GM21576 (cell line): ENCODE measurements around the gene SOBP.
"Not testable (repeated sequence)": the region's sequence is repeated elsewhere in the genome, so short reads cannot be mapped to it uniquely, and the experiment has no call there.

Experiments used
- ATAC-seq: cut with Tn5 transposase; IDR thresholded peaks from one replicate; pipeline ENCODE4 v1.9.1; 2021; ENCODE audit warnings: mild to moderate bottlenecking, moderate library complexity; ENCODE audit not compliant: unreplicated experiment

The SOBP gene

DNA sequence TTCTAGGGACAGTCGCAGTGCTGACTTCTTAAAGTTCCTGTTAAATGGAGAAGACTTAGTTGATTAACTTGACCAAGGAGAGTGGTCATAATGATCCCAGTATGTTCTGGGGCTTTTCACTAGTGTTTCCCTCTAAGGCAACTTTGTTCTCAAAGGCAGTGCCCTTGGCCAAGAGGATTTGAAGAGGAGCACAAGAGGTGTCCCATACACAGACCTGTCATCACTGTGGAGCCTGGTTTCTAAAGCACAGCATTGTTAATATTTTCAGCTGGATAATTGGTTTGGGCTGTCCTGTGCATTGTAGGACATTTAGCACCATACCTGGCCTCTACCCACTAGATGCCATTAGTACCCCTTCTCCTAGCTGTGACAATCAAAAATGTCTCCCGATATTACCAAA is 30.8 kb downstream of the SOBP start:
- ATAC-seq: not testable (repeated sequence)

- no peak for ATAC-seq
These were observed 33.3 kb downstream of the SOBP start for GRCh38 chr6:107523054-107523791.

GRCh38 chr6:107523794-107524193 is 33.9 kb downstream of the SOBP start:
- no peak for ATAC-seq

- no peak for ATAC-seq
These were observed 34.7 kb downstream of the SOBP start for GRCh38 chr6:107524626-107525025.

DNA sequence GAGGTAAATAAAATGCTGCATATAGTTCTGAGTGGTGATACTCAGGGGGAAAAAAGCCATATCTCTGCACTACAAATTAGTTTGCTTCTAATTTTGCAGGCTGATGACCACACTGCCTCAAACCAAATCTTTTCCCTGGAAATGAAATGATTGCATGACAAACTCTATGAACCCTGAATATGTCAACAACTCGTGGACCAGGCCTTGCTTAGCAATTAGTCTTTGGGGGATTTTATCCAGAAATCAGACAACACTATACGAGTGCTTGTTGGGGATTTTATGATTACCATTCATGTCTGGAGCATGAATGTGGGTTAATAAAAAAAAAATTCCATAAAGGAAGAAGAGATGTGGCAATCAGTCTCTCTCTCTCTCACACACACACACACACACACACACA is 42.0 kb downstream of the SOBP start:
- ATAC-seq: no peak

DNA sequence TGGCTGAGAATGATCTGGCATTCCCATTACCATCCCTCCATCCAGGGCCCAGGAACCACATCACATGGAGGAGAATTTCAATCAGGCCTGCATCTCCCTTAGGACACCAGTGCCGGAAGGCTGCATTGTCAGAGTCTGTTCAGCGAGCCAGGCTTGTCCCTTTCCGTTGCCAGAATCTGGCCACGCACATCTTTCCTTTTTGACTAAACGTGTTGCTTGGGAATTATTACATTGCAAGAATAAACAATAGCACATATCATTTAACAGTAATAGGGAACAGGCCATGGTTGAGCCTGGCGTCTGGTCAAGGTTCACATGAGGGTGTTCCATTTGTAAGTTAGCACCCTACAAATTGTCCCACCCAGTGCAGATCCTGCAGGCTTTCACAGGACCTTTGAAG is 42.8 kb downstream of the SOBP start:
- no peak for ATAC-seq

DNA sequence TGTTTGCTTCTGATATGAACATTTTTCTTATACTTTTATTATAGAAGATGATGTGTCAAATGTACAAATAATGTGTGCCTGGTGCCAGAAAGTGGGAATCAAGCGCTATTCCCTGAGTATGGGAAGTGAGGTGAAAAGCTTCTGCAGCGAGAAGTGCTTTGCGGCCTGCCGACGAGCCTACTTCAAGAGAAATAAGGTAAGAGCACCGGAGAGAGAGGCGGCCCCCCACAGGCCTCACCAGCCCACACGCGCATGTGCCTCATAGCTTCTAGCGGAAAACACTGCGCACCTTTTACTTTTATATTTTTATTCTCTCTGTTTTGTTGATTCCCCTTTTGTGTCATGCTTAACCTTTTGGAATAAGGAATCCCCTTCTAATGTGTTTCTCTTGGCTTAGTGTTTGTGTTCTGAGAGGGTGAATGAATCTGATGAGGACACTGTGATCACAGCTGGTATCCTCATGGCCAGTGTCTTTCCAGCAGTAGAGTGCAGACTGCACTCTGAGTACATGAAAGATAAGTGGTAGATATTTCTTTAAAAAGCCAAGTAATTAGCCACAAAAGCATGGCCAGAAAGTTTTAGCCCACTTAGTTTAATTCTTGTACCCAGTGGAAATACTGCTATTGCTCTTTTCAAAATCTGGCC is 43.6 kb downstream of the SOBP start:
- ATAC-seq: no peak

DNA sequence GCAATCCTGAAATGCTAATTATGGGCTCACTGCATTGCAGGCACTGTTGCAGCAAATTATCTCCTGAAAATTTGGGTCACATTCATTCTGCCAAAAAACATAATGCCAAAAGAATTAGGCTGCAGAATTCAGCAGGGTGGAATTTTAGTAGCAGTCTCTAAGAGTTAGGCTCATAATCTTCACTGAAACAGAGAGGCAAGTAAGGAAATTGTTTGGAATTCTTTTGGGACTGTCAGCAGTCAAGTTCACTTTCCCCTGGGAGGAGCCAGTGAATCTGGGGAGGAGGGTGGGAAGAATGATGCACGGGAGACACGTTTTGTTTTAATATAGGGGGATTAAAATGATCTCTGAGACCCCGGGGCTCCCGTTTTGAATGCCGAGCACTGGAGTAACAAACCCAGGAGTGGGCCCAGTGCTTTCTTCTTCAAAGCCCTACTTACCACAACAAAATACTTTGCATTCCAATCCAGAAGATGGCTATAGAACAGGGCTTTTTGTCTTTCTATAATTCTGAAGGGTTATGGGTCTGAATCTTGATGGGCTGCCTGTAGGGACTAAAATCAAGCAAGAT is 44.7 kb downstream of the SOBP start:
- no peak for ATAC-seq

GRCh38 chr6:107535626-107536025 is 45.7 kb downstream of the SOBP start:
- no peak for ATAC-seq

GRCh38 chr6:107536180-107536961 is 46.5 kb downstream of the SOBP start:
- no peak for ATAC-seq

DNA sequence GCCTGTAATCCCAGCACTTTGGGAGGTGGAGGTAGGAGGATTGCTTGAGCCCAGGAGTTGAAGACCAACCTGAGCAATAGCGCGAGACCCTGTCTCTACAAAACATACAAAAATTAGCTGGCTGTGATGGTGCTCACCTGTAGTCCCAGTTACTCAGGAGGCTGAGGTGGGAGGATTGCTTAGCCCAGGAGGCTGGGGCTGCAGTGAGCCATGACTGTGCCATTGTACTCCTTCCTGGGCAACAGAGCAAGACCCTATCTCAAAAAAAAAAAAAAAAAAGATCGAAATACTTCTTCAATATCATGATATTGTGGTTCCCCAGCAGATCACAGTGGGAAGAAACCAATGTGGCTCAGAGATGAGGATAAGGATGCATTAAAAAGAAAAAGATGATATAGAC is 47.6 kb downstream of the SOBP start:
- ATAC-seq: no peak

- ATAC-seq: no peak
These were observed 49.0 kb downstream of the SOBP start for GRCh38 chr6:107538856-107539387.

DNA sequence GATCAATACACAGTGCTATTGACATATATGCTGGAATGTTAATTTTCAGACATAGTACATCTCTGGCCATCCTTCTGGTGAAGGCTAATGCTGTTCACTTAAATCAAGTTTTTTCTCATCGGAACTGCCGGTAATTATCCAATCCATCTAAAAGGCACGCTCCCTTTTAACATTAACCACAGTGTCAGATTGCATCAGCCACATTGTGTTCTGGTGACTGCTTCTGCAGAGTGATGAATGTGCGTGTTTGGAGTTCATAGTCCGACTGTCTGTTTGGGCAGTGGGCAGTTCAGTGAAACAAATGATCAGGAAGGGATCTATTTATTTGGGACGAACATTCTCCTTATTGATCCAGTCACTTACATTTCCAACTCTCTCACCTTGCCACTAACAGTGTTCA is 49.5 kb downstream of the SOBP start:
- ATAC-seq: no peak

DNA sequence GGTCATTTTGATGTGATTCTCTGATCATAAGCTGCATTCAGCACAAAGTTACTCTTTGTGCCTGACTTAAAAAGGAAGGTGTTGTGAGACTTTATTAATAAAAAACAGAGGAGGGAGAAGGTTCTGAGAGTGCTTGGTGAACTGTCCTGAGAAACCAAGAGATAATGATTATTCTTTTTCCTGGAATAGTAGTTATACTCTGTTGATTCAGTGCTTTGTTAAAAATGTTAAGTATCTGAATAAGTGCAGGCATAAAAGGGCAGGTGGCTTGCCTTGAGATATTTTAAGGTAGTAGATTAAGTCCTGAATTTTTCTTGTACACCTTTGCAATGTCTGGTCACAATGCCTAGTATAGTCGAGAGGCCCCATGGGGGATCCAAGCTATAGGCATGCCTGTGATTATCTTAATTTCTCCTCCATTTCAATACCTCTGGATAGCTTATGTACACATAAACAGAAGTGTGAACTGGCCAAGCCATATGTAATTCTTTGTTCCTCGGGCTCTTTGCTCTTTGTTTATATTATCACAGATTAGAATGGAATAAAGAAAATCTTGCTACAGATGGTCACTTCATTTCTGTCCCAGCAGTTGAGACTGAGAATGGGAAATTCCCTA is 50.0 kb downstream of the SOBP start:
- ATAC-seq: no peak

- no peak for ATAC-seq
These were observed 50.5 kb downstream of the SOBP start for GRCh38 chr6:107540465-107540857.

DNA sequence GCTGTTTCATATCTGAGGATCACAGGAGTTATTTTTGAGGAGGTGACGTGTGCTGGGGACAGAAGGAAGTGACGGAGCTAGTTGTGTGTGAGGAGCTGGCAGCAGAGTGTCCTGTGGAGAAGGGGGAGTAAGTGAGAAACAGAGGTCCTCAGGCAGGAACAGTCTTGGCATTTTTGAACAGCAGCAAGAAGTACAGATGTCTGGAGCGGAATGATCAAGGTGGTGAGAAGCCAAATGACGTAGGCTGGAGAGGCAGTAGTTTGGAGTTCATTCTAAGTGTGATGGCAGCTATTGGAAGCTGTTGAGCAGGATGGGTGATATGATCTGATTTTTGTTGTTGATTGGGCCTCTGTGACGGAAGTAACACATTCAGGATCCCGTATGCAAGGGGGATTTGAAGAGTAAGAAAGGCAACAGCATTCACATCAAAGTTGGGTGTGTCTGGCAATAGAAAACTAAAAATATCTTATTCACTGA is 52.3 kb downstream of the SOBP start:
- no peak for ATAC-seq

DNA sequence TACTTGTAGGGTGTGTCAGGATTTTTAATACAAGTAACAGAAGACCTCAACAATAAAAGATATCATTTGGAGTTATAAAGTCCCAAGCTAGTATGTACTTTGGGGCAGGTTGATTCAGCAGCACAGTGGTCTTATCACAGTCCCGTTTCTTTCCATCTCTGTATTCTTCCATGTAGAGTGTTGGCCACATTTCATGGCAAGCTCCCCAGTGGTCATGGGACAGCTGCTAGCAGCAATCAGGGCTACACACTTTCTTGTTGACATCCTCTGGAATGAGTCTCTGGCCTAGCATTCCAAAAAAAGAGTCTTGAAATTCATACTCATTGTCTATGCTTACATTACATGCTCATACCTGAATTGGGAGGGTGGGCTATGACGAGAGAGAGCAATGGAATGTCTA is 53.2 kb downstream of the SOBP start:
- ATAC-seq: no peak

- no peak for ATAC-seq
These were observed 53.6 kb downstream of the SOBP start for GRCh38 chr6:107543567-107543966.

- ATAC-seq: no peak
These were observed 55.8 kb downstream of the SOBP start for GRCh38 chr6:107545763-107546162.

GRCh38 chr6:107546691-107547450 is 57.0 kb downstream of the SOBP start:
- no peak for ATAC-seq
